Stimulated activated CD8-positive, alpha-beta memory T cell treated with anti-CD3 and anti-CD28 coated beads, Interleukin-15, amount 100 ng/mL, for 4 hours (primary cell): ENCODE measurements around the gene SRPK2.
"Not testable (repeated sequence)": the region's sequence is repeated elsewhere in the genome, so short reads cannot be mapped to it uniquely, and the experiment has no call there.

Experiments used
- DNase-seq, 2 donors: peaks; one replicate each; pipeline ENCODE4 v3.0.0-alpha.2; 2020; ENCODE audit warnings: low read depth in 2 of 2

Gene SRPK2

GRCh38 chr7:105267244-105267643 lies 121.5 kb downstream of the SRPK2 start:
- DNase-seq, result no peak

- DNase-seq, result no peak
Observed at GRCh38 chr7:105264707-105265106, 124.0 kb downstream of the SRPK2 start.

DNA sequence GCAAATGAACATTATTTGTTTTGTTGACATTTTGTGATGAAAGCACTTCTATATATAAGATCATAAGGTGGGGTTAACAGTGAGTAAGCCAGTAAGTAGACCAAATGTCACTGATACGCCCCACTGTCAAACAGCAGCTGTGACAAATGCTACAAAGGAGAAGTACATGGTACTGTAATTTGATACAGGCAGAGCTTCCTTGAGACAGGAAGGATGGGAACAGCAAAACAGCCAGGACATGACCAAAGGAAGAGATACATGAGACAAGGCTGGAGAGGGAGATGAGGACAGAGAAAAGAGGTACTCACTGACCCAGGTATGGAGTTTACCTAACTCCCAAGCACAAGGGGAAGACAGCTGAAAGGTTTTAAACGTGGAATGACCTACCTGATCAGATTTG lies 127.0 kb downstream of the SRPK2 start:
- DNase-seq, result no peak

DNA sequence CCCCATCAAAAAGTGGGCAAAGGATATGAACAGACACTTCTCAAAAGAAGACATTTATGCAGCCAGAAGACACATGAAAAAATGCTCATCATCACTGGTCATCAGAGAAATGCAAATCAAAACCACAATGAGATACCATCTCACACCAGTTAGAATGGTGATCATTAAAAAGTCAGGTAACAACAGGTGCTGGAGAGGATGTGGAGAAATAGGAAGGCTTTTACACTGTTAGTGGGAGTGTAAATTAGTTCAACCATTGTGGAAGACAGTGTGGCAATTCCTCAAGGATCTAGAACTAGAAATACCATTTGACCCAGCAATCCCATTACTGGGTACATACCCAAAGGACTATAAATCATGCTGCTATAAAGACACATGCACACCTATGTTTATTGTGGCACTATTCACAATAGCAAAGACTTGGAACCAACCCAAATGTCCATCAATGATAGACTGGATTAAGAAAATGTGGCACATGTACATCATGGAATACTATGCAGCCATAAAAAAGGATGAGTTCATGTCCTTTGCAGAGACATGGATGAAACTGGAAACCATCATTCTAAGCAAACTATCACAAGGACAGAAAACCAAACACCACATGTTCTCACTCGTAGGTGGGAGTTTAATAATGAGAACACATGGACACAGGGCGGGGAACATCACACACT lies 128.4 kb downstream of the SRPK2 start:
- DNase-seq, result not testable (repeated sequence)

GRCh38 chr7:105258919-105259318 lies 129.8 kb downstream of the SRPK2 start:
- DNase-seq, result not testable (repeated sequence)

GRCh38 chr7:105257338-105257737 lies 131.4 kb downstream of the SRPK2 start:
- no peak for DNase-seq

DNA sequence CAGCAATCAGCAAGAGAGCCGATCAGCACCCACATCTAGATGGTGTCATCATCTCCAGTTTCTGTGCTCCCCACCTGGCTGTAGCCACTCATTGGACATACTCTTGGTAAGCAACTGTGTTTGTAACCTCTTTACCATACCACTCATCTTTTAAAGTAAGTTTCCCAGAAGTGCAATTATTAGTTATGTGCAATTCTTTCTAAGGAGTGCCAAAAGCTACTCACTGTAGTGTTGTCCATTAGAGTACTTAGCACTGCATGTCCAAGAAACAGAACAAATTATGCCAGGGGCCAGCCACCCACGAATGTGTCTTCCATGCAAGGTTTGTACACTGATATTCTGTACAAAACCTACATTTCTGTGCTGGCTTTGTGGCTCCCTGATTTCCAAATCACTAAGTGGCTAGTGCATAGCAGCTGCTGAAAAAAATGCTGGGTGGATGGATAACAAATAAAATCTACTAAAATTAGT lies 131.9 kb downstream of the SRPK2 start:
- DNase-seq, result no peak

GRCh38 chr7:105250706-105251105 lies 138.0 kb downstream of the SRPK2 start:
- DNase-seq, result no peak

- DNase-seq, result no peak
Observed at GRCh38 chr7:105250239-105250638, 138.5 kb downstream of the SRPK2 start.

DNA sequence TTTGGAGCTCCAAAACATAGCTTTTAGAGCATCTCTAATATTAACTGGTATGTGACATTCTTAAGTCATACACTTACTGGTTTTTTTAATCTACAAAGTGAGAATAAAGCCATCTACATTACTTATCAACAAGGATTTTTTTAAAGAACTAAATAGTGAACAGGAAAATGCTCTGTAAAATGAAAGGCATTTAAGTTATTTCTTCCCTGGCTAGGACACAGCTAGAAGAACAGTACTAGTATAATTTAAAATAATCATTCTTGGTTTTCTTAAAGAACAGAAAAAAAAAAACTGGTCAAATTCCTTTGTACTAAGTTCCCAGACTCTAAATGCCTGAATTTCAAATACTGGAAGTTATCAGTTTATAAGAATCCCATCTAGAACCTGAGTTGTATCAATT lies 139.5 kb downstream of the SRPK2 start:
- no peak for DNase-seq

GRCh38 chr7:105246679-105247078 lies 142.0 kb downstream of the SRPK2 start:
- DNase-seq, result no peak

DNA sequence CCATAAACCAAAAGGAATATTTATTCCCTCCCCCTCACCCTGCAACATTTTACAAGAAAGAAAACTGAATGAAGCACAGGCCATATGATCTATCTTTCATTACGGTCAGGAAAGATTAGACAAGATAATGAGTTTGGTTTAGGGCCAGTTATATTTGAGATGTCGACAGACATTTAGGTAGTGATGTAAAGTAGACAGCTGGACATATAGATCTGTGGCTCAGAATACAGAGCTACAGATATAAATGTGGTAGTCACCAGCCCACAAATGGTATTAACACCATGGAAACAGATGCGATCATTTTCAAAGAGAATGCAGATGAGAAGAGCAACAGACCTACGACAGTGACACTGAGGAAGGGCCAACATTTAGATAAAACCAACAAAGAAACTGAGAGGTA lies 142.5 kb downstream of the SRPK2 start:
- DNase-seq, result no peak

- DNase-seq, result no peak
Observed at GRCh38 chr7:105245398-105246114, 143.2 kb downstream of the SRPK2 start.

GRCh38 chr7:105244594-105244993 lies 144.1 kb downstream of the SRPK2 start:
- no peak for DNase-seq

- no peak for DNase-seq
Observed at GRCh38 chr7:105241198-105241597, 147.5 kb downstream of the SRPK2 start.

GRCh38 chr7:105238198-105238765 lies 150.4 kb downstream of the SRPK2 start:
- no peak for DNase-seq

- DNase-seq, result no peak
Observed at GRCh38 chr7:105234886-105235285, 153.8 kb downstream of the SRPK2 start.

DNA sequence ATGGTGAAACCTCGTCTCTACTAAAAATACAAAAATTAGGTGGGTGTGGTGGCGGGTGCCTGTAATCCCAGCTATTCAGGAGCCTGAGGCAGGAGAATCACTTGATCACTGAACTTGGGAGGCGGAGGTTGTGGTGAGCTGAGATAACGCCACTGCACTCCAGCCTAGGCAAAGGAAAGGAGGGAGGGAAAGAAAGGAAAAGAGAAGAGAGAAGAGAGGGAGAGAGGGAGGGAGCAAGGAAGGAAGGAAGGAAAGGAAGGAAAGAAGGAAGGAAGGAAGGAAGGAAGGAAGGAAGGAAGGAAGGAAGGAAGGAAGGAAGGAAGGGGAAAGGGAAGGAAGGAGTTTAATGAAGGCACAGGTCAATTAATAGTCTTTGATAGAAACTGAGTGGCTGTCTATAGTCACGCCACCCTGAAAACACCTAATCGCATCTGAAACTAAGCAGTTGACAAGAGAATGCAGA lies 155.9 kb downstream of the SRPK2 start:
- not testable (repeated sequence) for DNase-seq

GRCh38 chr7:105230486-105230885 lies 158.2 kb downstream of the SRPK2 start:
- DNase-seq, result no peak

GRCh38 chr7:105229641-105230040 lies 159.1 kb downstream of the SRPK2 start:
- no peak for DNase-seq

DNA sequence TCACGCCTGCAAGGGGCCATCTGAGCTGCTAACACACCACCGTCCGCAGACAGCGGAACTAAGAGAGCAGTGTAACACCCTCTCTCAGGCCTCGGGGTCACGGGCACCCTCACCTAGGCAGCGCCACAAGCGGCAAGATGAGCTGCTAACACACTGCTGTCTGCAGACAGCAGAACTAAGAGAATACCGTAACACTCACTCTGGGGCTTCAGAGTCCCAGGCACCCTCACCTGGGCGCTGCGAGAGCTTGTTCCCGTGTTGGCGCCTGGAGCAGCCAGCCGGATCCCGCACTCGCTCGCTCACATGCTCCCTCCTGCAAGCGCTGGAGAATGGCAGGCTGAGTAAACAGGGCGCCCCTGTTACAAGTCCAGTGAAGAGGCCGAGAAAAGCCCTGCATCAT lies 160.2 kb downstream of the SRPK2 start:
- DNase-seq, result no peak

DNA sequence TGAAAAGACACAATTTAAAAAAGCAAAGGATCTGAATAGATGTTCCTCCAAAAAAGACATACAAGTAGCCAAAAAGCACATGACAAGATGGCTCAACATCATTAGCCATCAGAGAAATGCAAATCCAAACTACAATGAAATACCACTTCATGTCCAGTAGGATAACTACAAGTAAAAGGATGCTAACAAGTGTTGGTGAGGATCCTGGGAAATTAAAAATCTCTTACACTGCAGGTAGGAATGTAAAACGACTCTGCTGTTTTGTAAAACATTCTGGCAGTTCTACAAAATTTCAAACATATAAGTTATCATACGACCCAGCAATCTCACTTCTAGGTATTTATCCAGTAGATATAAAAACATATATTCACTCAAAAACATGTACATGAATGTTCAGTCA lies 161.3 kb downstream of the SRPK2 start:
- no peak for DNase-seq
